Lower leg skin (tissue), 4 donors: ENCODE data around the gene COL1A2. TPM values are rescaled to one million over a fixed set of nuclear protein-coding genes. Genes with fewer than 3 reads are reported as not detected.

Source experiments
- DNase-seq, 2 donors: peaks; one replicate each; pipeline ENCODE4 v3.0.0-alpha.2; 2019; ENCODE audit warnings: low spot score in 2 of 2
- H3K4me3 ChIP-seq: fragments of 200-600 bp; sonication (generic); 2 replicates; pipeline ENCODE4 v1.5.1; 2017; ENCODE audit warnings: mild to moderate bottlenecking, low read depth; ENCODE audit not compliant: poor library complexity, severe bottlenecking
- POLR2A ChIP-seq, 2 donors: fragments of 450-650 bp; IDR thresholded peaks; one replicate each; pipeline ENCODE4 v1.6.1; 2016 to 2017; ENCODE audit warnings: antibody characterized with exemption in 2 of 2, mild to moderate bottlenecking in 1 of 2, moderate library complexity in 1 of 2
- WGBS, 2 donors: methylation state at CpG; one replicate each; pipeline ENCODE4 v1.1.5; 2018; 5-methylcytosine and 5-hydroxymethylcytosine counted together
- intact Hi-C: fragments of 100-400 bp; cut with DNase I; formaldehyde crosslinking; loops from one replicate; pipeline ENCODE4 v1.15.0; 2023; ENCODE audit warnings: low total_unique reads
- total RNA-seq, 4 donors: library from RNA; depleted of rRNA; stranded (reverse); fragments of >200 nt; gene quantifications; one replicate each; pipeline ENCODE4 v1.1.0, GENCODE V29; 2016
- TF ChIP-seq, protein P1 (sequence below), 3 donors: fragments of 450-650 bp; IDR thresholded peaks; one replicate each; pipeline ENCODE4 v1.5.1; 2016; ENCODE audit warnings: antibody characterized with exemption in 3 of 3, mild to moderate bottlenecking in 3 of 3, moderate library complexity in 2 of 3

Gene COL1A2
- total RNA-seq, 4 donors from 2014 or later: 25.7 to 263 (median 33.6) TPM

DNA sequence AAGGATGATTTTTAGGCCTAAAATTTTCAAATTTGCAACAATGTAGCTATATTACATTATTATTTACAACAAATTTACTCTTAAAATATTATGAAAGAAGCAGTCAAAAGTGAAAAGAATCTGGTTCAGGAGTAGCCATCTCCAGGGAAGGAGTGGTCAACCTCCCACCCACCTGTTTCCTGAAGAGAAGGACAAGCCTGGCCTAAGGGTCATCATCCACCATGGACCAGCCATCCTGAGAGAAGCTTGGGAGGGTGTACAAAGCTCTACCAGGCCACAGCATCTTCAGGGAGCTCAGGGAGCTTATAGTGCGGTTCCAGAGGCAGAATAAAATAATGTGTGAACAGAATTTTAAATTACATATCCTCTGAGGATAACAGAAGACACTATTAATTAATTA, 38.1 kb downstream of the COL1A2 start:
- DNase-seq: no peak
- WGBS, 2 donors: 63 to 80% methylated on average over 1 of the region's 1 CpG
- intact Hi-C loops: no loop called here
- TF ChIP-seq, protein P1, sequence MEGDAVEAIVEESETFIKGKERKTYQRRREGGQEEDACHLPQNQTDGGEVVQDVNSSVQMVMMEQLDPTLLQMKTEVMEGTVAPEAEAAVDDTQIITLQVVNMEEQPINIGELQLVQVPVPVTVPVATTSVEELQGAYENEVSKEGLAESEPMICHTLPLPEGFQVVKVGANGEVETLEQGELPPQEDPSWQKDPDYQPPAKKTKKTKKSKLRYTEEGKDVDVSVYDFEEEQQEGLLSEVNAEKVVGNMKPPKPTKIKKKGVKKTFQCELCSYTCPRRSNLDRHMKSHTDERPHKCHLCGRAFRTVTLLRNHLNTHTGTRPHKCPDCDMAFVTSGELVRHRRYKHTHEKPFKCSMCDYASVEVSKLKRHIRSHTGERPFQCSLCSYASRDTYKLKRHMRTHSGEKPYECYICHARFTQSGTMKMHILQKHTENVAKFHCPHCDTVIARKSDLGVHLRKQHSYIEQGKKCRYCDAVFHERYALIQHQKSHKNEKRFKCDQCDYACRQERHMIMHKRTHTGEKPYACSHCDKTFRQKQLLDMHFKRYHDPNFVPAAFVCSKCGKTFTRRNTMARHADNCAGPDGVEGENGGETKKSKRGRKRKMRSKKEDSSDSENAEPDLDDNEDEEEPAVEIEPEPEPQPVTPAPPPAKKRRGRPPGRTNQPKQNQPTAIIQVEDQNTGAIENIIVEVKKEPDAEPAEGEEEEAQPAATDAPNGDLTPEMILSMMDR (IDR thresholded peaks at IDR 0.05): no peak
- no peak for TF ChIP-seq POLR2A (IDR thresholded peaks at IDR 0.05)
- no peak overlapping the region for H3K4me3 ChIP-seq

DNA sequence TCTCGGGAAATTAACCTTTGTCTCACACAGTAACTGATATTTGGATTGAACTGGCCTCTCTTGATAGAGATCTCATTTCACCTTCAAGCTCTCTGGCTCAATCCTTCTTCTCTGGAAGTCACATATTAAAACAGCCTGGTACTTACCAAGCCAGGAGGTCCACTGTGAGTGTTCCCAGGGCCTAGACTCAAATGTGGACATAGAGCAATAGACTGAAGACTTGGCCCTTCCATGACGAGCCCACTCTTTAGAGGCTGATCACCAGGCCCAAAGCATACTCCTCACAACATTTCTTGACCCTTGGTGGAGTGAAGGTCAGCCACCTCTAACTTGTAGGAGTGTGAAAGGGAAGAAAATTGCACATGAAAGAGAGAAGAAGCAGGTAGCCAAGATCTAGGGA, 38.5 kb downstream of the COL1A2 start:
- TF ChIP-seq, protein P1 (IDR thresholded peaks at IDR 0.05): no peak
- TF ChIP-seq POLR2A (IDR thresholded peaks at IDR 0.05): no peak
- intact Hi-C loops: no loop called here
- no peak for DNase-seq
- H3K4me3 ChIP-seq: no peak overlapping the region
- 68 to 72% methylated on average over 2 of the region's 2 CpGs for WGBS, 2 donors

DNA sequence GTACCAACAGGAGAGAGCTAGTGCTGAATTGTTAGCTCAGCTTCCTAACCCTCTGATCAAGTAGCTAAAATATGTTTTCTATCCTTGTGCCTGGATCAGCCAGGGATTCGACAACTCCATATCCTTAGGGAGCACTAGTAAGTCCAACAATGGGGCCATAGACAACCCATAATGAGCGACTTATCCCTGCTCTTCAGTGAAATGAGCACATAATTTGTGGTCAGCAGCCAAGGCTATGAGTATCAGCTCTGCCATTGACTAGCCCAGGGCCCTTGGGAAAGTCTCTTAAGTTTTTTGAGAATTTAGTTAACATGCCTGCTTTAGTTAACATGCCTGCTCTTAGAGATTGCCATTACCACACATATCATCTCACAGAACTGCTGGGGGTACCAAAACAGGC, 39.3 kb downstream of the COL1A2 start:
- H3K4me3 ChIP-seq: no peak overlapping the region
- 64 to 74% methylated on average over 2 of the region's 2 CpGs for WGBS, 2 donors
- DNase-seq: no peak
- TF ChIP-seq, protein P1 (IDR thresholded peaks at IDR 0.05): no peak
- TF ChIP-seq POLR2A (IDR thresholded peaks at IDR 0.05): no peak
- intact Hi-C loops: no loop called here

DNA sequence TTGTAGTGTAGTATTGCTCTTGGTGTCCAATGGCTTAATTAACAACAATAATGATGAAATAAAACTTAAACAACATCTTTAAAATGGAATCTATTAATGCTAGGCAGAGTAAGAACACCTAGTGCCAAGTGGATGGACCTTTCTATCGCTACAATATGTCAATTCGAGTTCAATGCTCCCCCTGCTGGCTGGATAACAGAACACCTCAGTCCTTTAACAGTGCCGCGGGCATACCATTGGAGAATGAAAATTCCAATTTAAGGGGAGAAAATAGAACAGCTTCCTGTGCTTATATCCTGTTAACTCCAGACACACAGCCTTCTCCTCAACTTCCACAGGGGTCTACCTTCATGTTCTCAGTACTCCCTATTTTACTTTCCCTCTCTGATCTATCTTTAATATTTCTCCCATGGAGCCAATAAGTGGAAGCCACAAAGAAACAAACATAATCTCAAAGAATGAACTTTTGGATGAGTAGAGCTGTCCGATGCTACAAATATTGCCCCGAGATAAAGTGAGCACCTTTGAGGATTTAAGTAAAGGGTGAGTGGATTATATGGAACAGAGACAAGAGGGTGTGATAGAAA, 41.4 kb downstream of the COL1A2 start:
- TF ChIP-seq POLR2A (IDR thresholded peaks at IDR 0.05): no peak
- TF ChIP-seq, protein P1 (IDR thresholded peaks at IDR 0.05): peak in 1 of 3 donors; percentile 40
- no peak overlapping the region for H3K4me3 ChIP-seq
- 23% methylated on average over 6 of the region's 6 CpGs for WGBS, 2 donors
- intact Hi-C loops: no loop called here
- peak in 1 of 2 donors; percentile 66 for DNase-seq

DNA sequence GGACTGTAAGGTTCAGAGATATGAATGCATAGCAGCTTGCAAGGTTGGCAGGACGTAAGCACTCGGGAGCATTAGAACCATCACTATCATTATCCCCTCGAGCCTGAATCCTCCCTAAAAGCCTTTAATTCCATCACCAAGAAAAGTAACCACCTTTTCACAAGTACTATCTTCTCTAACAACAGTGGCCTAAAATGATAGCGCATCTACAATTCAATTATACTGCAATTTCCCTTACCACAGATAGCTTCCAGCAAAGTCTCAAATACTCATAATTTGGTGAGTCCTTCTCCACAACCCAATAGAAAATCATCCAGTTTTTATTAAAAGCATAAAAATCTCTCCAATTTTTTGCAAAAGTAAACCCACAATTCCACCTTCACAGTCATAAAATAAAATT, 42.0 kb downstream of the COL1A2 start:
- no peak for TF ChIP-seq POLR2A (IDR thresholded peaks at IDR 0.05)
- TF ChIP-seq, protein P1 (IDR thresholded peaks at IDR 0.05): no peak
- 85 to 93% methylated on average over 4 of the region's 4 CpGs for WGBS, 2 donors
- no peak for DNase-seq
- intact Hi-C loops: no loop called here
- no peak overlapping the region for H3K4me3 ChIP-seq

DNA sequence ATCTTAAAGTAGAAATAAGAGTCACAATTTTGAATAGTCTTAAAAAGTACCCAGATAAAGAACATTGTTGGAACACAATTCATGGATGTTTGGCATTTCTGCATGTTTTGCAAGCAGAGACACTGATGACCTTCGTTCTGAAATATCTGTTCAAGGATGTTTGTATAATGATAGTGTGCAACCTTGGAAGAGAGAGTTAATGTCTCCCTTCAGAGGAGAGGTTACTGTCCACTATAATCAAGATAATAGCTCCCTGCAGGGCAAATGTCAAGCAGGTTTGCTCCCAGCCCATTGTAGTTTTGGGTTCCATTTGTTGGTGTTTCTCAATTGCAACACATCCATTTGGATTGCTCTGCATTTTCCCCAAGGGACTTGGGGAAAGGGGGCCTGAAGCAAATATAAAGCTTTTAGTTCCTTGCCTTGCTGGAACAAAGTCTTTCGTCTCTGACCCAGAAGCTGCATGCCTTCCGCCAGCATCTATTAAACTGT, 45.2 kb downstream of the COL1A2 start:
- intact Hi-C loops: no loop called here
- TF ChIP-seq, protein P1 (IDR thresholded peaks at IDR 0.05): no peak
- no peak for TF ChIP-seq POLR2A (IDR thresholded peaks at IDR 0.05)
- H3K4me3 ChIP-seq: no peak overlapping the region
- no peak for DNase-seq
- 67 to 69% methylated on average over 3 of the region's 3 CpGs for WGBS, 2 donors
